ENCODE results near the gene HLA-DOA.

Gene HLA-DOA

DNA sequence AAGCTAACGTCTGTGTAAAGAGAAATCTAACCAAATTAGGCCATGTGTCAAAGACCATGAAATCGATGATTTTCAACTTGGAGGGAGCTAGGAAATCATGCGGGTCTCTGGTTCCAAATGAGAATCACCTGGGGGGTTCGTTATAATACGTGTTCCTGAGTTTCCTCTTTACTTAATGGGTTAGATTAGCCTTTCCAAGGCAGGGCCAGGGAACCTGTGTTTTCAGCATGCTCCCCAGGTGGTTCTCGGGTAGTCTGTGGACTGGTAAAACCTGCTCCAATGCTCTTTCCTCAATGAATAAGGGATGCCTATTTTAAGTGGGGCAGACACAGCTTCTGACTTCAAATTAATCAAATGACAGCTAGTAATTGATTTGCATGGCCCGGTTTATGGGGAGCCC lies 965 bp upstream of the HLA-DOA start:
- no peak overlapping the region for H3K9ac ChIP-seq (ENCODE audit: low read length)
- H3K27me3 ChIP-seq (ENCODE audit: low read depth, low read length), result no peaks in the 10 kb centered on the region
- H3K36me3 ChIP-seq (replicated peaks; ENCODE audit: low read depth, low read length), result peaks cover 16% of the 10 kb centered on the region
- peaks cover 17% of the 10 kb centered on the region for H3K4me1 ChIP-seq (ENCODE audit: low read length)
- TF ChIP-seq EZH2phosphoT487 (IDR thresholded peaks at IDR 0.05; ENCODE audit: low read depth), result no peak
- TF ChIP-seq, protein P1, sequence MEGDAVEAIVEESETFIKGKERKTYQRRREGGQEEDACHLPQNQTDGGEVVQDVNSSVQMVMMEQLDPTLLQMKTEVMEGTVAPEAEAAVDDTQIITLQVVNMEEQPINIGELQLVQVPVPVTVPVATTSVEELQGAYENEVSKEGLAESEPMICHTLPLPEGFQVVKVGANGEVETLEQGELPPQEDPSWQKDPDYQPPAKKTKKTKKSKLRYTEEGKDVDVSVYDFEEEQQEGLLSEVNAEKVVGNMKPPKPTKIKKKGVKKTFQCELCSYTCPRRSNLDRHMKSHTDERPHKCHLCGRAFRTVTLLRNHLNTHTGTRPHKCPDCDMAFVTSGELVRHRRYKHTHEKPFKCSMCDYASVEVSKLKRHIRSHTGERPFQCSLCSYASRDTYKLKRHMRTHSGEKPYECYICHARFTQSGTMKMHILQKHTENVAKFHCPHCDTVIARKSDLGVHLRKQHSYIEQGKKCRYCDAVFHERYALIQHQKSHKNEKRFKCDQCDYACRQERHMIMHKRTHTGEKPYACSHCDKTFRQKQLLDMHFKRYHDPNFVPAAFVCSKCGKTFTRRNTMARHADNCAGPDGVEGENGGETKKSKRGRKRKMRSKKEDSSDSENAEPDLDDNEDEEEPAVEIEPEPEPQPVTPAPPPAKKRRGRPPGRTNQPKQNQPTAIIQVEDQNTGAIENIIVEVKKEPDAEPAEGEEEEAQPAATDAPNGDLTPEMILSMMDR (IDR thresholded peaks at IDR 0.05; ENCODE audit: low read depth, low read length), result no peak
- peaks cover 16% of the 10 kb centered on the region for H3K79me2 ChIP-seq (ENCODE audit: low read length)
- H2AFZ ChIP-seq (ENCODE audit: low read depth, low read length), result no peak overlapping the region
- no peak overlapping the region for H3K27ac ChIP-seq (ENCODE audit: low read length)
- H3K9me3 ChIP-seq (ENCODE audit: insufficient read depth, low read length), result no peaks in the 10 kb centered on the region
- no peaks in the 10 kb centered on the region for H4K20me1 ChIP-seq (ENCODE audit: insufficient read depth, low read length)
- peak overlapping the region; percentile 77 for H3K4me2 ChIP-seq (ENCODE audit: low read length)
- H3K4me3 ChIP-seq (ENCODE audit: low read length), result no peak overlapping the region

DNA sequence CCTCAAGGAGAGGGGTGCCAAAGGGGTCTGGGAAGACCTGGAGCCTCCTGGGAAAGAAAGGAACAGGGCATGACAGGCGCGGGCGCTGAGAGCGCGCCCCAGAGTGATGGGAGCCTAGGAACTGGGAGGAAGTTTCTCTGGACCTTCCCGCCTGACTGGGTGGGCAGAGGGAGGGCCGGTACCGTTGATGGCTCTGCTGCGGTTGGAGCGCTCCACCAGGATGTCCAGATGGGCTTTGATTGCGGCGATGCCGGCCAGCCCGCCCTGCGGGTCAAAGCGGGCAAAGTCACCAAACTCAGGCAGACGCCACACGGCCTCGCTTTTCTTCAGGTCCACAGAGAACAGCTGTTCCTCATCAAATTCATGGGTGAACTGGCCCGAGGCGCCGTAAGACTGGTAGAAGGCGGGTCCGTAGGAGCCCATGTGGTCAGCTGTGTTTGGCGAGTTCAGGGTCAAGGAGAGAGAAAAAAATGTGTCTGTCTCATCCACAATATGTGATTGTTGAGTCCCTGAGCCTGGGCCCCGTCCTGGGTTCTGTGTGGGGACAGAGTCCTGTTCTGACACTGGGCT lies 1.5 kb downstream of the HLA-DOA start:
- no peak overlapping the region for H3K27ac ChIP-seq (ENCODE audit: low read length)
- H3K4me1 ChIP-seq (ENCODE audit: low read length), result peaks cover 12% of the 10 kb centered on the region
- no peaks in the 10 kb centered on the region for H3K9me3 ChIP-seq (ENCODE audit: insufficient read depth, low read length)
- H3K27me3 ChIP-seq (ENCODE audit: low read depth, low read length), result no peaks in the 10 kb centered on the region
- TF ChIP-seq, protein P1 (IDR thresholded peaks at IDR 0.05; ENCODE audit: low read depth, low read length), result no peak
- no peak for TF ChIP-seq EZH2phosphoT487 (IDR thresholded peaks at IDR 0.05; ENCODE audit: low read depth)
- H3K4me2 ChIP-seq (ENCODE audit: low read length), result peak overlapping the region; percentile 77
- peaks cover 16% of the 10 kb centered on the region for H3K79me2 ChIP-seq (ENCODE audit: low read length)
- H3K9ac ChIP-seq (ENCODE audit: low read length), result no peak overlapping the region
- H2AFZ ChIP-seq (ENCODE audit: low read depth, low read length), result no peak overlapping the region
- H3K4me3 ChIP-seq (ENCODE audit: low read length), result peak overlapping the region; percentile 98
- H3K36me3 ChIP-seq (replicated peaks; ENCODE audit: low read depth, low read length), result peaks cover 16% of the 10 kb centered on the region
- no peaks in the 10 kb centered on the region for H4K20me1 ChIP-seq (ENCODE audit: insufficient read depth, low read length)

DNA sequence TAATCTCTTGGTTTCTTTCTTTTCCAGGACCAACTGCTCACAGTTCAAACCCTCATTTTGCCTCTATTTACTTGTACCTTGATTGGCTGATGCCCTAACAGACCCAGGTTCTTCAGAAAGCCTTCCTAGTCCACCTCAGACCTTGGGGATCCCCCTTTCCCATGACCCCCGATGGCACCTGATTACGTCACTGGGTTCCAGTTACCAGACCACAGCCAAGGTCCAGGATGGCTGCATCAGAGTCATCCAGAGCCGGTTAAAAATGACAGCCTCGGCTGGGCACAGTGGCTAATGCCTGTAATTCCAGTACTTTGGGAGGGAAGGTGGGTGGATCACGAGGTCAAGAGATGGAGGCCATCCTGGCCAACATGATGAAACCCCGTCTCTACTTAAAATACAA lies 4.5 kb downstream of the HLA-DOA start:
- Histone ChIP-seq H3K36me3 (replicated peaks; ENCODE audit: low read depth, low read length) (peaks cover 16% of the 10 kb centered on the region), H3K9me3 (ENCODE audit: insufficient read depth, low read length) (no peaks in the 10 kb centered on the region), H2AFZ (ENCODE audit: low read depth, low read length) (no peak overlapping the region), H3K4me3 (ENCODE audit: low read length) (no peak overlapping the region), H3K27ac (ENCODE audit: low read length) (no peak overlapping the region), H3K9ac (ENCODE audit: low read length) (no peak overlapping the region), H3K4me1 (ENCODE audit: low read length) (peaks cover 12% of the 10 kb centered on the region), H4K20me1 (ENCODE audit: insufficient read depth, low read length) (no peaks in the 10 kb centered on the region), H3K4me2 (ENCODE audit: low read length) (no peak overlapping the region), H3K27me3 (ENCODE audit: low read depth, low read length) (no peaks in the 10 kb centered on the region), H3K79me2 (ENCODE audit: low read length) (peaks cover 16% of the 10 kb centered on the region)
- TF ChIP-seq EZH2phosphoT487 (IDR thresholded peaks at IDR 0.05; ENCODE audit: low read depth), result no peak
- TF ChIP-seq, protein P1 (IDR thresholded peaks at IDR 0.05; ENCODE audit: low read depth, low read length), result no peak

DNA sequence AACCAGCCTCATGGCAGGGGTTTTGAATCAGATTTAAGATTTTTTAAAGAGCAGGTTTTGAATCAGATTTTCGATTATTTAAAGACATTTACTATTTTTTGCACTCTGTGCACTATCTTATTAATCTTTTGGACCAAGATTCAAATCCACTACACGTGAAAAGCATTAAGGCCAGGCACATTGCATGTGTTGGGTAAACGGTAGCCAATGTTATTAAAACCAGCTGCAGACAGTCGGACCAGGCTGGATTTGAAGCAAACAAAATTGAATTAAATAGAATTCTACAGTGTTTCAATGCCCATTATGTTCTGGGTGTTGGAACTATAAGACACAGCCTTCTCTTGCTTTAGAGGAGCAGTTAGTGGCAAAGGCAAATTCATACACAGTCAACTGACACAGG lies 7.7 kb downstream of the HLA-DOA start:
- Histone ChIP-seq H4K20me1 (ENCODE audit: insufficient read depth, low read length) (no peaks in the 10 kb centered on the region), H3K4me2 (ENCODE audit: low read length) (no peak overlapping the region), H3K4me1 (ENCODE audit: low read length) (peaks cover 7% of the 10 kb centered on the region), H3K36me3 (replicated peaks; ENCODE audit: low read depth, low read length) (peaks cover 6% of the 10 kb centered on the region), H3K4me3 (ENCODE audit: low read length) (no peak overlapping the region), H3K27me3 (ENCODE audit: low read depth, low read length) (0 out of 2 replicates have a peak, but pooled peaks cover under 1% of the 10 kb centered on the region), H3K9me3 (ENCODE audit: insufficient read depth, low read length) (no peaks in the 10 kb centered on the region), H2AFZ (ENCODE audit: low read depth, low read length) (no peak overlapping the region), H3K9ac (ENCODE audit: low read length) (no peak overlapping the region), H3K79me2 (ENCODE audit: low read length) (no peaks in the 10 kb centered on the region), H3K27ac (ENCODE audit: low read length) (no peak overlapping the region)
- TF ChIP-seq, protein P1 (IDR thresholded peaks at IDR 0.05; ENCODE audit: low read depth, low read length), result no peak
- no peak for TF ChIP-seq EZH2phosphoT487 (IDR thresholded peaks at IDR 0.05; ENCODE audit: low read depth)
